ENCODE data around the gene ELL2.

ELL2 gene

GRCh38 chr5:95841914-95842812 is 119.5 kb downstream of the ELL2 start:
- Histone ChIP-seq H3K9me3 (ENCODE audit: severe bottlenecking) (no peaks in the 10 kb centered on the region), H3K4me1 (ENCODE audit: insufficient read depth, poor library complexity, severe bottlenecking) (no peaks in the 10 kb centered on the region), H3K27ac (ENCODE audit: poor library complexity, severe bottlenecking) (no peak overlapping the region), H3K4me3 (ENCODE audit: severe bottlenecking) (no peak overlapping the region), H3K36me3 (ENCODE audit: low read depth) (no peaks in the 10 kb centered on the region), H3K27me3 (ENCODE audit: insufficient read depth, poor library complexity, severe bottlenecking) (no peaks in the 10 kb centered on the region)
- ATAC-seq (ENCODE audit: low read depth) (peak; percentile 71), DNase-seq (ENCODE audit: low spot score) (peak; percentile 15)
- no peak for TF ChIP-seq CTCF (IDR thresholded peaks at IDR 0.05; ENCODE audit: poor library complexity, severe bottlenecking)

- Histone ChIP-seq H3K4me1 (ENCODE audit: insufficient read depth, poor library complexity, severe bottlenecking) (no peaks in the 10 kb centered on the region), H3K9me3 (ENCODE audit: severe bottlenecking) (no peaks in the 10 kb centered on the region), H3K36me3 (ENCODE audit: low read depth) (no peaks in the 10 kb centered on the region), H3K27ac (ENCODE audit: poor library complexity, severe bottlenecking) (no peak overlapping the region), H3K4me3 (ENCODE audit: severe bottlenecking) (no peak overlapping the region), H3K27me3 (ENCODE audit: insufficient read depth, poor library complexity, severe bottlenecking) (no peaks in the 10 kb centered on the region)
- no peak for TF ChIP-seq CTCF (IDR thresholded peaks at IDR 0.05; ENCODE audit: poor library complexity, severe bottlenecking)
- DNase-seq (ENCODE audit: low spot score) (no peak), ATAC-seq (ENCODE audit: low read depth) (no peak)
Measured at GRCh38 chr5:95840956-95841705, 120.5 kb downstream of the ELL2 start.

- no peaks in the 10 kb centered on the region for H3K9me3 ChIP-seq (ENCODE audit: severe bottlenecking)
- no peaks in the 10 kb centered on the region for H3K36me3 ChIP-seq (ENCODE audit: low read depth)
- no peak for ATAC-seq (ENCODE audit: low read depth)
- H3K4me3 ChIP-seq (ENCODE audit: severe bottlenecking) = no peak overlapping the region
- no peak for DNase-seq (ENCODE audit: low spot score)
- H3K4me1 ChIP-seq (ENCODE audit: insufficient read depth, poor library complexity, severe bottlenecking) = peaks cover 5% of the 10 kb centered on the region
- H3K27ac ChIP-seq (ENCODE audit: poor library complexity, severe bottlenecking) = no peak overlapping the region
- no peak for TF ChIP-seq CTCF (IDR thresholded peaks at IDR 0.05; ENCODE audit: poor library complexity, severe bottlenecking)
- H3K27me3 ChIP-seq (ENCODE audit: insufficient read depth, poor library complexity, severe bottlenecking) = no peaks in the 10 kb centered on the region
Measured at GRCh38 chr5:95839658-95840057, 122.0 kb downstream of the ELL2 start.

- Histone ChIP-seq H3K27me3 (ENCODE audit: insufficient read depth, poor library complexity, severe bottlenecking) (no peaks in the 10 kb centered on the region), H3K9me3 (ENCODE audit: severe bottlenecking) (no peaks in the 10 kb centered on the region), H3K36me3 (ENCODE audit: low read depth) (no peaks in the 10 kb centered on the region), H3K4me1 (ENCODE audit: insufficient read depth, poor library complexity, severe bottlenecking) (peaks cover 5% of the 10 kb centered on the region), H3K27ac (ENCODE audit: poor library complexity, severe bottlenecking) (no peak overlapping the region), H3K4me3 (ENCODE audit: severe bottlenecking) (no peak overlapping the region)
- TF ChIP-seq CTCF (IDR thresholded peaks at IDR 0.05; ENCODE audit: poor library complexity, severe bottlenecking) = no peak
- ATAC-seq (ENCODE audit: low read depth) = no peak
- no peak for DNase-seq (ENCODE audit: low spot score)
Measured at GRCh38 chr5:95838556-95838955, 123.1 kb downstream of the ELL2 start.
